PC-3 (cell line): ENCODE measurements around the gene ZC2HC1C. TPM values are rescaled to one million over a fixed set of nuclear protein-coding genes. Genes with fewer than 3 reads are reported as not detected.

ENCODE experiments used
- ATAC-seq: fragments of 200-7000 bp; cut with Tn5 transposase; 2 replicates; pipeline ENCODE4 v1.9.1; 2020; ENCODE audit warnings: mild to moderate bottlenecking, moderate library complexity
- BruUV-seq: library from RNA; stranded (reverse); fragments of 400-500 nt; replicated peaks from 2 replicates; lab custom pipeline; 2021; lab: Mats Ljungman, UMichigan
- CTCF ChIA-PET: fragments of 300-600 bp; sonication (Branson Sonifier 250); formaldehyde crosslinking; loops from one replicate; lab custom pipeline; 2022; ENCODE audit warnings: antibody characterized with exemption; lab: Charles Lee
- POLR2A ChIA-PET: fragments of 300-600 bp; sonication (Branson Sonifier 250); formaldehyde crosslinking; loops from one replicate; lab custom pipeline; 2022; ENCODE audit warnings: antibody characterized with exemption; ENCODE audit not compliant: unreplicated experiment; lab: Charles Lee
- DNase-seq: peaks from one replicate; pipeline ENCODE4 v3.0.0-alpha.2; 2015
- H2AFZ ChIP-seq: fragments of 300-600 bp; sonication (generic); 2 replicates; pipeline ENCODE4 v1.6.0; 2016; ENCODE audit warnings: antibody characterized with exemption, low read length
- H3F3A ChIP-seq: fragments of 300-600 bp; sonication (generic); one replicate; pipeline ENCODE4 v1.6.0; 2017; ENCODE audit warnings: antibody characterized with exemption, low read length, control low read depth, mild to moderate bottlenecking; ENCODE audit not compliant: unreplicated experiment
- H3K27ac ChIP-seq: fragments of 300-600 bp; sonication (generic); 2 replicates; pipeline ENCODE4 v1.5.1; 2016; ENCODE audit warnings: mild to moderate bottlenecking, low read length
- H3K27me3 ChIP-seq: fragments of 300-600 bp; sonication (generic); 2 replicates; pipeline ENCODE4 v1.6.1; 2016; ENCODE audit warnings: low read length, mixed read lengths
- H3K36me3 ChIP-seq: fragments of 300-600 bp; sonication (generic); 2 replicates; pipeline ENCODE4 v1.6.1; 2016; ENCODE audit warnings: low read depth, mixed run types, low read length, mixed read lengths
- H3K4me1 ChIP-seq: fragments of 300-600 bp; sonication (generic); 2 replicates; pipeline ENCODE4 v1.5.1; 2016; ENCODE audit warnings: low read length; ENCODE audit not compliant: insufficient read depth
- H3K4me2 ChIP-seq: fragments of 300-600 bp; sonication (generic); 2 replicates; pipeline ENCODE4 v1.6.0; 2016; ENCODE audit warnings: low read length
- H3K4me3 ChIP-seq: fragments of 300-600 bp; sonication (generic); 2 replicates; pipeline ENCODE4 v1.5.1; 2016; ENCODE audit warnings: mild to moderate bottlenecking, low read length, mixed read lengths
- H3K79me2 ChIP-seq: fragments of 300-600 bp; sonication (generic); 2 replicates; pipeline ENCODE4 v1.6.1; 2017; ENCODE audit warnings: low read length, mixed read lengths
- H3K9ac ChIP-seq: fragments of 300-600 bp; sonication (generic); 2 replicates; pipeline ENCODE4 v1.6.0; 2016; ENCODE audit warnings: mild to moderate bottlenecking, low read length
- H3K9me2 ChIP-seq: fragments of 300-600 bp; sonication (generic); replicated peaks from 2 replicates; pipeline ENCODE4 v1.6.1; 2016; ENCODE audit warnings: mixed run types, low read length, mixed read lengths
- H3K9me3 ChIP-seq: fragments of 300-600 bp; sonication (generic); 2 replicates; pipeline ENCODE4 v1.6.1; 2016; ENCODE audit warnings: low read length, mixed read lengths
- H4K20me1 ChIP-seq: fragments of 300-600 bp; sonication (generic); 2 replicates; pipeline ENCODE4 v1.6.1; 2016; ENCODE audit warnings: low read length, mixed read lengths
- EZH2 ChIP-seq: fragments of 300-600 bp; sonication (generic); IDR thresholded peaks from one replicate; pipeline ENCODE4 v1.6.1; 2017; ENCODE audit warnings: antibody characterized with exemption, mild to moderate bottlenecking, low read length; ENCODE audit not compliant: unreplicated experiment
- EZH2phosphoT487 ChIP-seq: fragments of 300-600 bp; sonication (generic); IDR thresholded peaks from 2 replicates; pipeline ENCODE4 v1.6.1; 2018; ENCODE audit warnings: mild to moderate bottlenecking, antibody characterized with exemption, low read length, borderline replicate concordance
- intact Hi-C: fragments of 100-400 bp; cut with micrococcal nuclease; formaldehyde crosslinking; loops from 2 replicates; pipeline ENCODE4 v1.9.0; 2023
- total RNA-seq: library from RNA; depleted of rRNA; stranded (reverse); fragments of >200 nt; gene quantifications from 2 replicates; pipeline ENCODE4 v1.2.3, GENCODE V29; 2014
- TF ChIP-seq, protein P1 (sequence below): fragments of 300-600 bp; sonication (generic); conservative IDR thresholded peaks from 2 replicates; pipeline ENCODE4 v1.5.1; 2017; ENCODE audit warnings: antibody characterized with exemption, low read depth, mild to moderate bottlenecking, low read length

The ZC2HC1C gene
- total RNA-seq, 1 experiment from 2014 or later: 3.4 TPM

DNA sequence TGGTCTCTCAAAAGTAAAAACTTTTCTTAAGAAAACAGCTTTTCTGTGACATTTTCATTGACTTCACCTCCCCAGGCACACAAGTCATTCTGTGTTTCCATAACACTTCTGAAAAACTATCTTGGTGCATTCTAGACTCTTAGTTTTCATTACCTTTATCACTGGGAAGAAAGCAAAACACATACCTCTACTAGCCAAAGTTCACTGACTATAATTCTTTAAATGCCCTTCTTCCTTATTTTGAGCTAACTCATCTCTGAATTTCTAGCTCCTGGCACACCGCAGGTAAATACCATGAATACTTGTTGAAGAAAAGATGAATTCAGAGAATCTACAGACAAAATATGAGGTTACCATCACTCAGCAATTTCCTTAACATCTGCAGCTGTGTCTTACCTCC lies 39.3 kb upstream of the ZC2HC1C start:
- Histone ChIP-seq H3K79me2 (no peaks in the 10 kb centered on the region), H3K9me3 (no peaks in the 10 kb centered on the region), H3K27ac (no peak overlapping the region), H2AFZ (no peak overlapping the region), H3K27me3 (no peaks in the 10 kb centered on the region), H3F3A (no peaks in the 10 kb centered on the region), H3K9me2 (no peaks in the 10 kb centered on the region), H3K4me2 (no peak overlapping the region), H3K9ac (no peak overlapping the region), H3K4me1 (peaks cover 5% of the 10 kb centered on the region; the same call in 1 of the 2 replicates), H3K36me3 (peaks cover 23% of the 10 kb centered on the region), H3K4me3 (no peak overlapping the region), H4K20me1 (no peaks in the 10 kb centered on the region)
- ChIA-PET CTCF (no interaction called here), POLR2A (interaction anchor here (0.6 kb wide), 1 partner anchor 38 kb away, joined by 12 read pairs; no protein-coding TSS in a partner anchor)
- ATAC-seq (no peak), DNase-seq (no peak)
- no TSS peak for BruUV-seq
- TF ChIP-seq EZH2phosphoT487: no peak
- no peak for TF ChIP-seq EZH2
- TF ChIP-seq, protein P1, sequence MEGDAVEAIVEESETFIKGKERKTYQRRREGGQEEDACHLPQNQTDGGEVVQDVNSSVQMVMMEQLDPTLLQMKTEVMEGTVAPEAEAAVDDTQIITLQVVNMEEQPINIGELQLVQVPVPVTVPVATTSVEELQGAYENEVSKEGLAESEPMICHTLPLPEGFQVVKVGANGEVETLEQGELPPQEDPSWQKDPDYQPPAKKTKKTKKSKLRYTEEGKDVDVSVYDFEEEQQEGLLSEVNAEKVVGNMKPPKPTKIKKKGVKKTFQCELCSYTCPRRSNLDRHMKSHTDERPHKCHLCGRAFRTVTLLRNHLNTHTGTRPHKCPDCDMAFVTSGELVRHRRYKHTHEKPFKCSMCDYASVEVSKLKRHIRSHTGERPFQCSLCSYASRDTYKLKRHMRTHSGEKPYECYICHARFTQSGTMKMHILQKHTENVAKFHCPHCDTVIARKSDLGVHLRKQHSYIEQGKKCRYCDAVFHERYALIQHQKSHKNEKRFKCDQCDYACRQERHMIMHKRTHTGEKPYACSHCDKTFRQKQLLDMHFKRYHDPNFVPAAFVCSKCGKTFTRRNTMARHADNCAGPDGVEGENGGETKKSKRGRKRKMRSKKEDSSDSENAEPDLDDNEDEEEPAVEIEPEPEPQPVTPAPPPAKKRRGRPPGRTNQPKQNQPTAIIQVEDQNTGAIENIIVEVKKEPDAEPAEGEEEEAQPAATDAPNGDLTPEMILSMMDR: no peak
- intact Hi-C loops: no loop called here

DNA sequence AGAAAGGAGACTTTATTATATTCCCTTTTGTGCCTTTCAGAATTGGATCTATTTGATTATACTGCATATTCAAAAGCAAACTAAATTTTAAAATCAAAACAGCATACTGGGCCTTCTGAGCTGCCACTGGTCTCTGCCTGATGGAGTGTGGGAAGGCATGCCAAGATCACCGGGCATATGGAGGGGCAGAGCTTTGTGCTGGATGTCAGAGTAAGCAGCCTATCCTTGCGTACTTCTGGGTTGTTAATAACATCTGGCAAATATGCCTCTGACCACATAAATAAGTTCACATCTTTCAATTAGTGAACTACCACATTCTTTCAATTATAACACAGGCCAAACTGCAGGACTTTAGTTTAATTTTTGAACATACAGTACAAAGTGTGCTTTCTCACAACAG lies 36.5 kb upstream of the ZC2HC1C start:
- ATAC-seq (no peak), DNase-seq (no peak)
- Histone ChIP-seq H2AFZ (no peak overlapping the region), H3K27me3 (no peaks in the 10 kb centered on the region), H3F3A (no peaks in the 10 kb centered on the region), H3K36me3 (peaks cover 25% of the 10 kb centered on the region), H3K4me3 (no peak overlapping the region), H3K27ac (no peak overlapping the region), H4K20me1 (no peaks in the 10 kb centered on the region), H3K79me2 (no peaks in the 10 kb centered on the region), H3K9me3 (no peaks in the 10 kb centered on the region), H3K4me2 (no peak overlapping the region), H3K4me1 (no peaks in the 10 kb centered on the region), H3K9ac (no peak overlapping the region), H3K9me2 (no peaks in the 10 kb centered on the region)
- ChIA-PET CTCF (no interaction called here), POLR2A (no interaction called here)
- BruUV-seq: no TSS peak
- intact Hi-C loops: loop anchor here (1.0 kb wide), 1 partner anchor 11 kb away; no protein-coding TSS in a partner anchor
- TF ChIP-seq EZH2phosphoT487 (no peak), EZH2 (no peak)
- TF ChIP-seq, protein P1: no peak

DNA sequence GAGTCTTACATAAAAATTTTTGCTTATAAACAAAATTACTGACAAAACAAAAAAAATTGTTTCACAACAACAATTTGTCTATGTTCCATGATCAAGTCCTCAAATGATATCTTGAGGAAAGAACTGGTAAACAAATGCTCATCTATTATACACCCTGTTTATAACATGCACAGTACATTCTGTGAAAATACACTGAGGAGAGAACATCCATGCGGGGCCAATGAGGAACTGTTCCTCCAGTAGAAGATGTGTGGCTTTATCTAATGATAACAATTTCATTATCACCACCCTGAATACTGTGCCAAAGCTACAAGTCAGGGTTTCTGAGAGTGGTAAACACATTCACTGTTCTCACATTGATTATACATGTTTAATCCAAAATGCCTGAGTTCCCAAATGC lies 28.9 kb upstream of the ZC2HC1C start:
- H3K27ac ChIP-seq: no peak overlapping the region
- H2AFZ ChIP-seq: no peak overlapping the region
- no peaks in the 10 kb centered on the region for H4K20me1 ChIP-seq
- CTCF ChIA-PET: no interaction called here
- POLR2A ChIA-PET: no interaction called here
- H3K36me3 ChIP-seq: peaks cover 10% of the 10 kb centered on the region; the same call in 1 of the 2 replicates
- intact Hi-C loops: no loop called here
- no peaks in the 10 kb centered on the region for H3K9me2 ChIP-seq
- H3K79me2 ChIP-seq: peaks cover 23% of the 10 kb centered on the region
- no peaks in the 10 kb centered on the region for H3F3A ChIP-seq
- no TSS peak for BruUV-seq
- H3K4me1 ChIP-seq: peaks cover 23% of the 10 kb centered on the region
- no peak for ATAC-seq
- H3K9me3 ChIP-seq: no peaks in the 10 kb centered on the region
- no peak for TF ChIP-seq EZH2phosphoT487
- no peak for TF ChIP-seq EZH2
- TF ChIP-seq, protein P1: no peak
- DNase-seq: no peak
- H3K4me2 ChIP-seq: no peak overlapping the region
- H3K27me3 ChIP-seq: no peaks in the 10 kb centered on the region
- no peak overlapping the region for H3K9ac ChIP-seq
- H3K4me3 ChIP-seq: no peak overlapping the region
